ENCODE data around the gene CD1C.
"Not testable (repeated sequence)": the region's sequence is repeated elsewhere in the genome, so short reads cannot be mapped to it uniquely, and the experiment has no call there.

The CD1C gene

DNA sequence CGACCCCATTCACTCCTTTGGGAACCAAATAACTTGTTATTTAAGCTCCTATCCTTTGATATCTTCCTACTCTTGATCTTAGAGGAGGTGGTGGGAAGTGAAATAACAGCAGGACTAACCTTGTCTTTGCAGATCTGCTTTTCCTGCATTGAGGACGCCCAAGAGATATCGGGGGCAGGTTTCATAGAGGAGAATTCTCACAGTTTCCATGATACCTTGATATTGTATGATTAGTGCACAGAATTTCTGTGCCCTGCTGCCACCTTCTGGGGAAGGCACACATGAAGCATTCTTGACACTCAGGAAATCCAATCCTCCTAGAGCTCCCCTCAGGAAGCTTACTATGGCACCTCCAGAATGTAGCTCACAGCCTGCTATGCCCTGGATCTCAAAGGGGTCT, 40.0 kb downstream of the CD1C start:
- no peak for DNase-seq

DNA sequence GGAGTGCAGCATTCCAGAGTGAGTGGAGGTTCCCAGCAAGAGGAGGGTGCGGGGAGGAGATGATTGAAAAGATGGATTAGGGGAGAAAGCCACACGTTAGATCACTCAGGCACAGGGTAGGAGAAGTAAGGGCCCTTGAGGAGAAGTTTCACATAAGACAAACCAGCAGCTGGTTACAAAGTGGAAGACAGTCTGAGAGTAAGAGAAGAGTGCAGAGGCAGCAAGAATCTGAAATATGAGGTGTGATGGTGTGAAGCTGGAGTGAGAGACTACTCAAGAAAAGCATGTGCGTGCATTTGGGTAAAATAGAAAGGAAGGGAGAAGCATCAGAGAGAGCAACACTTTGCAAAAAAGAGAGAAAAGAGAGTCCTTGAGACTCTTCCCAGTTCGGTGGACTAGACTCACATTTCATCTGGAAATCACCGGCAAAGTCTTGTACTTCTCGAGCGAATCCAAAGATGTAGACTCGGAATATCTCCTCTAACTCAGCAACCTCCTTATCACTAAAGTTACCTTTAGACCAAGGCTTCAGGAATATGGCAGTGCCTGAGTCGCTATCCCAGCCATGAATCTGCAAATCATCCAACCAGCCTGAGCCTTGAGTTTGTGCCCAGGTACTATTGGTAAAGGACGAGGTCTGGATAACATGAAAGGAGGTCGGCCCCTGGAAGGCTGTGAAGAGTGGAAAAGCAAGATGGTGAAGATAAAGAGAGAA, 40.8 kb downstream of the CD1C start:
- DNase-seq: no peak

DNA sequence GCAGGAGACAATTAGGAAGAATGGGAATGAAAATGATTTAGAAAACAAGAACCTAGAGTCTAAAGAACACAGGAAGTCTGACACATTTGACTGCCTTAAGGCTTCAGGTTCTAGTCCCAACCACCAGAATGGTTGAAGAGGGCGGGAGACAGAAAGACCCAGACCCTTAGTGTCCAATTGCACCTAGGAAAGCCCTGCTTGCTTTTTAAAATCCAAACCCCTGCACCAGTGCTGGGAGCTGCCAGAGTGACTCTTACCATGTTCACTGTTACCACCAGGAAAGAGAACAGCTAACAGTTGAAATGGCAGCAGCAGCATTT, 41.3 kb downstream of the CD1C start:
- no peak for DNase-seq

DNA sequence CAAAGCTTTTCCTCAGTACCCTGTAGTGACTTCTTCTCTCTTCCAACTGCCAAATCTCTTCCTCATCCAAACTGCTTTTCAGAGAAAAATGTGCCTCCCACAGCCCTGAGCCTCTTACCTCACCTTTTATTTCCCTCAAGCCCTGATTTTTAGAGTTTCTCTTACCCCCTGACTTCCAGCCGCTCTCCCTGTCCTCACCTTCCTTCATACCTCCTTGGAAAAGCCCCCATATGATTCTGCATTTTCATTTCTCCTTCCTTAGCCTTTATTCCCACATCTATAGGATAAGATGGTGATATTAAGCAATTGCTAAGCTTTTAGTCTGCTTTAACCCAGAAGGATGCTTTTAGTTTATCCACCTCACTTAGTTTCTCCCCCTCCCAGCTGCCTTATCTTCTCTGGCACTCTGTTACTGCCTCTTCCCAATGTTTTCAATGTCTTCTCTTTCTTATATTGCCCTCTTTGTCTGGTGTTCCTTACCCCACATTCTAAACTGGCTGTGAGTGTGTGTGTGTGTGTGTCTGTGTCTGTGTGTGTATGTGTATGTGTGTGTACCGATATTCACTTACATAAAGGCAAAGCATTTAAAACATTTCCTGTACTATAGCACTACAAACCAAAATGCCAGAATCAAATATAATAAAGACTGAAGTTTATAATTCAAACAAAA, 41.9 kb downstream of the CD1C start, which contains the start of gene CD1B:
CD1B (minus strand) TSS at position 51 of the 670 bp plus-strand sequence. CDS start 108 bp downstream, outside the sequence.
- DNase-seq: no peak

DNA sequence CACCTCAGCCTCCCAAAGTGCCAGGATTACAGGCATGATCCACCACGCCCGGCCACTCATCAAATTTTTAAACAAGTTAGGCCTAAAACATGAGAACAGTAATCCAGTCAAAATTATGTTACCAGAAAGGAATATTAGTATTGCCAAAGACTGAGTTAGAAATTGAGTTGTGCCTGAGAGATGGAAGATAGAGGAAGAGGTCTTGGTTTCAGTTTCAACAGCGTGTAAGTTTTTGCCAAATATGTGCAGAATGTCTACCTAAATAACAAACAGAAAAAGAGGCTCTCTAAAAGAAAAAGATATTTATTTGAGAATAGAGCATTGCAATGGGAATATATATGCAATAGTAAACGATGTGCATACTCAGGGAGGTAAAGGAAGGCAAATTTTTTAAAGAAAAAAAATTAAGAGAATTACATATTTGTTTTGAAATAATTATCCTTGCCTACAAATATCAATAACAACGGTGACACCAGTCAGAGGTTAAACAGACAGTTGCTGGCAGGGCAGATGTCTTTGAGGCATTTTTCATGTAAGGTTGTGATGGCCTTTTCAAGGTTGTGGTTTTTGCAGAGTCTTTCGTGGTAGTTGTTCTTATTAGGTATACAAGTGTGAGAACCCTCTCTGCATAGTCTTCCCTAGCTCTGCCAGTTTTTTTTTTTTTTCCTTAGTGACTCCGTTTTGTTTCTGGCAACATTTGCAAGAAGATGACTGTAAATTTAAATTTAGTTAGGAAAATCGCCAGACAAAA, 43.9 kb downstream of the CD1C start:
- DNase-seq: no peak

DNA sequence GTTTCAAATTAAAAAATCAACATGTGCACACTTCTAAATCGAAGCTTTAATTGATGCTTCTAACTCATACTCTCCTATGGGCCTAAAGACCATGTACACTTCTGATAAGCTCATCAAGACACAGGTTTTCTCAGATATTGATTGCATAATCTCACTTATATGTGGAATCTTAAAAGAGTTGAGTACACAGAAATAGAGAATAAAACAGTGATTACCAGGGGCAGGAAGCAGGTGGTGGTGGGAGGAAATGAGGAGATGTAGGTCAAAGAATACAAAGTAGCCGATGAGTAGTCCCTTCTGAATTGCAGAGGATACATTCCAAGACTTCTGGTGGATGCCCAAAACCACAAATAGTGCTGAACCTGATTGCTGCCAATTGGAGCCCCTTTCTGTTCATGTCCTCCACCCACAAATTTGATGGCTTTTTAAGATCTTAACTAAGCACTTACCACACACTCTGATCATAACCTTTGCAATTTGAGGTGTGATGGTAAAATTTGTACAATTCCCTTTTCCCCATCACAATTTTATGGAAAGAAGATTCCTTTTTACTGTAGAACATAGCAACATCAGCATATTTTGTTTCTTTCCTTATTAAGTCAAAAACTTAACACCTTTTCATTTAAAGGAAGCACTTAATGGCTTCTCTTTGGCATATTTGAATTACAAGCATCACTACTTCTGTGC, 44.9 kb downstream of the CD1C start:
- DNase-seq: no peak

DNA sequence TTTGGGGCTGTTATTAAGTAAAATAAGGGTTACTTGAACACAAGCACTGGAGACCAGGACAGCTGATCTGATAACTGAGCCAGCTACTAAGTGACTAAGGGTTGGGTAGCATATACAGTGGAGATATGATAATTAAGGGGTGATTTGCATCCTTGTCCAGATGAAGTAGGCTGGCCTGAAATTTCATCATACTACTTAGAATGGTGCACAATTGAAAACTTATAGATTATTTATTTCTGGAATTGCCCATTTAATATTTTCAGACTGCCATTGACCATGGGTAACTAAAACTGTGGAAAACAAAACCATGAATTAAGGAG, 45.5 kb downstream of the CD1C start:
- no peak for DNase-seq

DNA sequence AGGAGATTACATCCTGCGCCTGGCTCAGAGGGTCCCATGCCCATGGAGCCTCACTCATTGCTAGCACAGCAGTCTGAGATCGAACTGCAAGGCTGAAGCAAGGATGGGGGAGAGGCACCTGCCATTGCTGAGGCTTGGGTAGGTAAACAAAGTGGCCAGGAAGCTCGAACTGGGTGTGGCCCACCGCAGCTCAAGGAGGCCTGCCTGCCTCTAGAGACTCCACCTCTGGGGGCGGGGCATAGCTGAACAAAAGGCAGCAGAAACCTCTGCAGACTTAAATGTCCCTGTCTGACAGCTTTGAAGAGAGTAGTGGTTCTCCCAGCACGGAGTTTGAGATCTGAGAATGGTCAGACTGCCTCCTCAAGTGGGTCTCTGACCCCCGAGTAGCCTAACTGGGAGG, 46.7 kb downstream of the CD1C start:
- not testable (repeated sequence) for DNase-seq
